DMS79 (cell line): ENCODE results near the gene NDST4.
"Not testable (repeated sequence)": the region's sequence is repeated elsewhere in the genome, so short reads cannot be mapped to it uniquely, and the experiment has no call there.

Experiments used
- DNase-seq: peaks from one replicate; lab custom pipeline; 2025; lab: John Stamatoyannopoulos, UW

Gene NDST4

DNA sequence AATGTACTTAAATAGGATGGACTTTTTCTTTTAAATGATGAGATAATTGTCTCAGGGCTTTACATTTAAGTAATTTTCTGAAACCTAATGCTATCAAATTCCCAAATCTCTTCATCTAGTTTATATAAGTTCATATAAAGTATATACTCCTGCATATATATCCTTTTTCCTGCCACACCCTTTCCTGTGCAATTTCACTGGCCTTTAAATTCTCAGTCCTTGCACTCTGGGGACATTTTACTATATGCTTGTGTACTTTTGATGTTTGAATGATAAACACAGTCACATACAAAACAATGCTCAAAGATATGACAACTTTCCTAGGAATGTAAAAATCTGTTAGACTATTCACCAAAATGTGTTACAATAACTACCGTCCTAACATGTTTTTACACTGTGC lies 60.1 kb downstream of the NDST4 start:
- DNase-seq: no peak

GRCh38 chr4:115042496-115042895 lies 70.9 kb downstream of the NDST4 start:
- no peak for DNase-seq

DNA sequence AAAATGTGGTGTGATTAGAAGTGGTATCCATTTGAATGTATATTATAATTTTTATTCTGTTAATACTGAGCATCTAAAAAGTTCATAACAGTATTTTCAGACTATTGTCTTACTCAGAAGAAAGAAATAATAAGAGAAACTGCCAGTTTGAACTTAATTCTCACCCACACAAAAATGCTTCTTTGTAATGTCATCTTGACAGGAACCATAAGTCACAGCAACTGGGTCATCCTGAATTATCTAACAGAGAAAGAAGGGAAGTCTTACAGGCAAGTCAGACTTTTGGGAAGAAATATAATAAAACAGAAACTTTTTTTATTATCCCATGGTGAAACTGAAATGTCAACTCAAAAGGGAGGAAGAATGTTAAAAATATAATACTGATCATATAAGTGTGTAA lies 83.1 kb downstream of the NDST4 start:
- no peak for DNase-seq

- DNase-seq: no peak
Observed at GRCh38 chr4:115028682-115029410, 84.6 kb downstream of the NDST4 start.

GRCh38 chr4:114999880-115000279 lies 113.5 kb downstream of the NDST4 start:
- no peak for DNase-seq

DNA sequence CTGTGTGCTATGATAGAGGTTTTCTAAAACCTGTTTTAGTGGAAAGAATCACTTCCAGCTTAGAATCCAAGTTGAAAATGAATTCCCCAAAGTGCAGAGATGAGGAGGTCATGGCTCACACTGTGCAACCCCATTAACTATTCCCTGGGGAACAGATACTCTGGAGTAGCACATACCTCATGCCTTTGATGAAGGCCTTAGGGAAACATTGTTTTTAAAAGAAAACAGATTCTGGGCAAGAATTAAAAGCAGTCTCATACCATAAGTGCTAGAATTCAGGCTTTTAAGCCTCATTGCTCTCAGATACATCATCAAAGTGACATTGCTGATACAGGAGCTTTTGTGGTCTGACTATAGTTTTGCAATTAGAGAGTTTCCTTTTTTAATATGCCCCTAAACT lies 115.1 kb downstream of the NDST4 start:
- DNase-seq: no peak

DNA sequence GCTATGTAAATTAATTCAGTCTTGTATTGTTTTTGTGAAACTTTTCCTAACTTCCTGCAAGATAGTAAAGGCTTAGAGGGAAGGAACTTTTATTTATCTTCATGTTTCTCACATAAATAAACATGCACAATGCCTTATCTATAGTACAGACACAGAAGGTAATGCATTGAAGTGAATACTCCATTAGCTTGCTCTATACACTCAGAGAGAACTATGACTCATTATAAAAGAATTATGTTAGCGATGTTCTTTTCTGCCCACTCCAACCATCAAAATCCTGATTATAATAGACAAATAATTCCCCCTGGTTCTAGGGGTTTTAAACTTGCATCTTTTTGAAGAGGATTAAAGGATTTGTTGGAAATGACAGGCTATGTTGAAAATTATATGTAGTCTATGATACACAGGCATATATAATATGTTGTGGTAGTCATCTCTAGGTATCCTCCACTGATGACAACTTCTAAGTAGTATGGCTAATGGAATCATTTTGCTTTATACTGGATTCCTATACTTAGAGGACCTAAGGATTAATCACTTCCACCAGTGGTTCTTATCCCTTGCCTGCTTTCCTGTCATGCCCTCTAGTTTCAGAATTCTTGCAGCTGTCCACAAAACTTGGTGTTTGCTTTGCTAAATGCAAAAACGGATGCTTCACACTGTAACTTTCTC lies 115.7 kb downstream of the NDST4 start:
- DNase-seq: no peak

DNA sequence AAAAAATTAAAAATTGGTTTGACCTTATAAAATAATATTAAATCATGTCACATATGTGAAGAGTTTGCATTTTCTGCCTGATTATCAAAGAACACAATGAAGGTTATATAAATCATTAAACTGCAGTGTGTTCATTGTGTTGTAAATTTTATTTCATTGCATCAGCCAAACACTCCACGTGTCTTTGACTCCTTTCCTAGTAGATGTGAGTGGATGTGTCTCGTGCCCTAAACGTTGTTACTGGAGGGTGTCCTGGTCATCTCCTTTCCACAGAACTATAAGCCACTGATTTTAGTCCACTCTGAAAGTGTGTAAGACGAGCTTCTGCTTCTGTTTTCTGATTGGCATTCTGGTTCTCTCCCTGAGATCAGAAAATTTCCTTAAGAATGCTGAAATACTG lies 127.3 kb downstream of the NDST4 start:
- no peak for DNase-seq

- DNase-seq: no peak
Observed at GRCh38 chr4:114980932-114981708, 132.3 kb downstream of the NDST4 start.

- not testable (repeated sequence) for DNase-seq
Observed at GRCh38 chr4:114980399-114980798, 133.0 kb downstream of the NDST4 start.

DNA sequence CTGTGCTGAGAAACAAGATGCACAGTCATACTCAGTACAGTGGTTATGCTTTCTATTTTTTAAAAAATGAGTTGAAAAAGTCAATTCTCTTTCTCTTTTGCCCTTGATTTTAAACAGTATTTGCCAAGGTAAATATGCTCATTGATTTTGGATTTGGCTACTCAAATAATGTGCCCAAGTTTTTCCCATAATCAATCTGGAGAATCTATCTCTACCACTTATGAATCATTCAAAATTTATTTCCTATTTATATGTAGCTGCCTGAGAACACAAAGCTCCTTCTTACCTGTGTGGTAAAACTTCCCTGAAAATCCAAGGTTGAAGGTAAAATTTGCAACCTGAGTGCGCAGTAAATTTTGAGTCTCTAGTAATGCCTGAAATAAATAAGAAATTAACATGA lies 136.5 kb downstream of the NDST4 start:
- DNase-seq: no peak

GRCh38 chr4:114964026-114964425 lies 149.4 kb downstream of the NDST4 start:
- no peak for DNase-seq

DNA sequence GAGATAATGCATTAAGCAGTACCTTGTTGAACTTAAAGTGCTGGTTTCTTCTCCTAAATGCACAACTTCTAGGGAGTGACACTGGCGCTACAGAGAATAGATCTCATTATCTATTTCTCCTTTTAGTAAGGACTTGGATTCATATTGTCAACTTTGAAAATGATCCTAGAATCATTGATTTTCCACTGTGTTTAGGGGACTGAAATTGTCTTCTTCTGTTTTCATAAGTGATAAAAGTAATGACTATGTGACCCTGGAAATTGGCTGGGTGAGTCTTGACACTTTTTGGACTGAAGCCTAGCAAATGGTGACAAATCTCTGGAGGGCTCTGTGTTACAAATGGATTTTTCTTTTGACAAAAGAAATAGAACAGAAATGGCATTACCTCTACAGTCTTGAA lies 167.8 kb downstream of the NDST4 start:
- no peak for DNase-seq

DNA sequence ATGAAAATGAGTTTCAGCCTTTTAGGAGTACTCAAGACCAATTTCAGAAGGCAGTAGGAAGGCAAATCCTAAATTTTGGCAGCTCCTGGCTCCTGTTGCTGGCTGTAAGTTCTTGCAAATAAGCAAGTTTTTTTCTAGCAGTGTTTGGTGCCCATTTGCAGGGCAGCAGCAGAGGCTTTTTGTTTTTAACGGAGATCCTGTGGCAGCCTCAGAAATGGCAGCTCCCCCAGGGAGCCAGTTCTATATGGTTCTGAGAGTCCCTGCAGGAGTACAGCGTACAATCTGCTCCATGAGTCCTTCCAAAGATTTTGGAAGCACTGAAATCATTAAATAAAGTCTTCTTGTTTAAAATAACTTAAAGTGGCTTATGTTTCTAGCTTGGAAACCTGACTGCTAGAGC lies 171.9 kb downstream of the NDST4 start:
- no peak for DNase-seq

DNA sequence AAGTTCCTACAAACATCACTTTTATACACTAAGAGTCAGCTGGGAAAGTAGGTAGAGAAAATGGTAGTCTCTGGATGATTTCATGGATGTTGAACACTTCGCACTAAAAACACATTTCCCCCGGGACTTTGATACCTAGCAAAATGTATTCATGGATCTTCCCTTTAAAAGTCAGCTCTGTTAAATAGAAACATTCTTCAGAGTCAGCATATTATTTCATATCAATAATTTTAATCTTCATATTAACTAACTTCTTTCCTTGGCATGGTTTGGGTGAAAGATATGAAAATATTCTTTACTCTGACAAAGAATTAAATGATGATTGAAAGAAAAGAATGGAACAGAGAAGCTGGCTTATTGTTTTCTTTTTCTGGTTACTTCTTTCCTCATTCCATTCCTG lies 185.5 kb downstream of the NDST4 start:
- DNase-seq: no peak

GRCh38 chr4:114926583-114926982 lies 186.8 kb downstream of the NDST4 start:
- no peak for DNase-seq

- DNase-seq: no peak
Observed at GRCh38 chr4:114924311-114924710, 189.1 kb downstream of the NDST4 start.

DNA sequence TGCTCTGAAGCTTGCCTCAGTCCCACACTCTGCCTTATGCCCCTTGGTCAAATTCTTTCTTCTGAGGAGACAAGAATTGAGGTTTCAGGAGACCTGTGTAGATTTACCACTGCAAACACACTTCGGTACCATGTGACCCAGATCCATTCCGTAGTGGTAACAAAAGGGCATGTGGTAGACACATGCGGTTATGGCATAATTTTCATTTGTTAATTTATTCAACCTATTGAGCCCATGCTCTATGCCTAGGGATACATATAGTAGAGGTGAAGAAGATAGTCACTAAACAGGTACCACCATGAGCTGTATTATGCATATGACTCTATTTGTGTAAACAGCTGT lies 190.9 kb downstream of the NDST4 start:
- DNase-seq: no peak

GRCh38 chr4:114921790-114922591 lies 191.4 kb downstream of the NDST4 start:
- no peak for DNase-seq

GRCh38 chr4:114921191-114921590 lies 192.2 kb downstream of the NDST4 start:
- DNase-seq: no peak

DNA sequence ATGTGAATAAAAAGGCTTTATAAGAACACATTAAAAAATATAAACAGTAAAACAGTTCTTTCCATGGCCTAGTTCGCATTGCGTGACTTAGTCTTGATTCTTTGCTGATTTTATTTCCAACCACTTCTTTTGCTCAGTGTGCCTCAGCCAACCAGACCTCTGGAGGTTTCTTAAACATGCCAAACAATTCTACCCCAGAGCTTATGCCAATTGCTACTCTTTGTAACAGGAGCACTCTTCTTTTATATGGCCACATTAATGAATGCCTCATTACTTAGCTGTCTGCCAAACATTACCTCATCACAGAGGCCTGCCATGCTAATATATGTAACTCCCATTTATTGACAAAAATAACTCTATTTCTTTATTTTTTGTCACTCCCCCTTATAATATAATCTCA lies 202.3 kb downstream of the NDST4 start:
- no peak for DNase-seq

DNA sequence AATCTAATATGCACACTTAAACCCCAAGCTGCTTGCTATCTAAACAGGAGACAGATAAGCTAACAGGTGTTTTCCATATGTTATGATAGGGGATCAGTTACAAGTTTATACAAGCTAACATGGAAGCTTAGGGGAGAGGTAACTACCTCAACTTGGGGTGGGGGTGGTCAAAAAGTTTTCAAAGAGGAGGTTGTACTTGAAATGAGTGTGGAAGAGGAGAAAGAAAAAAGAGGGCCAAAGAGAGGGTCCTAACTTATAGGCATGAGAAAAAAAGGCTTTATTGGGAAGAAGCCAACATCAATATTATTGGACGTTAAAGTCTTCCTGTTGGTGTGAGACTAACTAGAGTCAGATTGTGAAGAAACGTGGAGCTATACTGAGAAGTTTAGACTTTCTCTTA lies 205.9 kb downstream of the NDST4 start:
- no peak for DNase-seq
